Measurements from ENCODE around the gene CD58.

Gene CD58

GRCh38 chr1:116494353-116494692 lies 76.5 kb downstream of the CD58 start:
- Mint-ChIP-seq H3K4me3 (no peak overlapping the region), H3K4me1 (ENCODE audit: low read depth) (peaks cover 31% of the 10 kb centered on the region), H3K27ac (no peak overlapping the region), H3K27me3 (ENCODE audit: low read depth) (no peaks in the 10 kb centered on the region), H3K9me3 (no peaks in the 10 kb centered on the region), H3K36me3 (ENCODE audit: low read depth) (peaks cover 7% of the 10 kb centered on the region)

- no peak overlapping the region for H3K27ac Mint-ChIP-seq
- no peaks in the 10 kb centered on the region for H3K27me3 Mint-ChIP-seq (ENCODE audit: low read depth)
- H3K36me3 Mint-ChIP-seq (ENCODE audit: low read depth), result peaks cover 4% of the 10 kb centered on the region
- H3K9me3 Mint-ChIP-seq, result no peaks in the 10 kb centered on the region
- H3K4me1 Mint-ChIP-seq (ENCODE audit: low read depth), result peaks cover 31% of the 10 kb centered on the region
- no peak overlapping the region for H3K4me3 Mint-ChIP-seq
These were observed 77.1 kb downstream of the CD58 start for GRCh38 chr1:116493484-116494352.

GRCh38 chr1:116493036-116493435 lies 77.8 kb downstream of the CD58 start:
- no peaks in the 10 kb centered on the region for H3K9me3 Mint-ChIP-seq
- peaks cover 5% of the 10 kb centered on the region for H3K36me3 Mint-ChIP-seq (ENCODE audit: low read depth)
- H3K4me1 Mint-ChIP-seq (ENCODE audit: low read depth), result peaks cover 30% of the 10 kb centered on the region
- H3K27me3 Mint-ChIP-seq (ENCODE audit: low read depth), result no peaks in the 10 kb centered on the region
- no peak overlapping the region for H3K4me3 Mint-ChIP-seq
- no peak overlapping the region for H3K27ac Mint-ChIP-seq

GRCh38 chr1:116492358-116492811 lies 78.4 kb downstream of the CD58 start:
- H3K27ac Mint-ChIP-seq, result no peak overlapping the region
- no peak overlapping the region for H3K4me3 Mint-ChIP-seq
- no peaks in the 10 kb centered on the region for H3K9me3 Mint-ChIP-seq
- H3K36me3 Mint-ChIP-seq (ENCODE audit: low read depth), result peaks cover 6% of the 10 kb centered on the region
- peaks cover 34% of the 10 kb centered on the region for H3K4me1 Mint-ChIP-seq (ENCODE audit: low read depth)
- no peaks in the 10 kb centered on the region for H3K27me3 Mint-ChIP-seq (ENCODE audit: low read depth)

- no peaks in the 10 kb centered on the region for H3K27me3 Mint-ChIP-seq (ENCODE audit: low read depth)
- H3K4me1 Mint-ChIP-seq (ENCODE audit: low read depth), result peaks cover 28% of the 10 kb centered on the region
- H3K4me3 Mint-ChIP-seq, result no peak overlapping the region
- H3K36me3 Mint-ChIP-seq (ENCODE audit: low read depth), result peaks cover 6% of the 10 kb centered on the region
- no peak overlapping the region for H3K27ac Mint-ChIP-seq
- no peaks in the 10 kb centered on the region for H3K9me3 Mint-ChIP-seq
These were observed 79.0 kb downstream of the CD58 start for GRCh38 chr1:116491700-116492357.

GRCh38 chr1:116490588-116490987 lies 80.2 kb downstream of the CD58 start:
- H3K27ac Mint-ChIP-seq, result no peak overlapping the region
- H3K9me3 Mint-ChIP-seq, result no peaks in the 10 kb centered on the region
- peaks cover 3% of the 10 kb centered on the region for H3K36me3 Mint-ChIP-seq (ENCODE audit: low read depth)
- H3K27me3 Mint-ChIP-seq (ENCODE audit: low read depth), result no peaks in the 10 kb centered on the region
- H3K4me3 Mint-ChIP-seq, result no peak overlapping the region
- peaks cover 23% of the 10 kb centered on the region for H3K4me1 Mint-ChIP-seq (ENCODE audit: low read depth)

- Mint-ChIP-seq H3K4me3 (no peak overlapping the region), H3K4me1 (ENCODE audit: low read depth) (peaks cover 21% of the 10 kb centered on the region), H3K9me3 (no peaks in the 10 kb centered on the region), H3K27me3 (ENCODE audit: low read depth) (no peaks in the 10 kb centered on the region), H3K27ac (no peak overlapping the region), H3K36me3 (ENCODE audit: low read depth) (peaks cover 2% of the 10 kb centered on the region)
These were observed 81.6 kb downstream of the CD58 start for GRCh38 chr1:116489231-116489697.

GRCh38 chr1:116488071-116488470 lies 82.8 kb downstream of the CD58 start:
- Mint-ChIP-seq H3K4me3 (no peak overlapping the region), H3K27me3 (ENCODE audit: low read depth) (no peaks in the 10 kb centered on the region), H3K27ac (no peak overlapping the region), H3K9me3 (no peaks in the 10 kb centered on the region), H3K4me1 (ENCODE audit: low read depth) (peaks cover 21% of the 10 kb centered on the region), H3K36me3 (ENCODE audit: low read depth) (peaks cover 2% of the 10 kb centered on the region)

GRCh38 chr1:116487583-116487982 lies 83.2 kb downstream of the CD58 start:
- H3K27ac Mint-ChIP-seq, result no peak overlapping the region
- no peaks in the 10 kb centered on the region for H3K9me3 Mint-ChIP-seq
- H3K36me3 Mint-ChIP-seq (ENCODE audit: low read depth), result peaks cover 2% of the 10 kb centered on the region
- peaks cover 21% of the 10 kb centered on the region for H3K4me1 Mint-ChIP-seq (ENCODE audit: low read depth)
- H3K27me3 Mint-ChIP-seq (ENCODE audit: low read depth), result no peaks in the 10 kb centered on the region
- H3K4me3 Mint-ChIP-seq, result no peak overlapping the region

- Mint-ChIP-seq H3K4me1 (ENCODE audit: low read depth) (peaks cover 21% of the 10 kb centered on the region), H3K9me3 (no peaks in the 10 kb centered on the region), H3K27ac (no peak overlapping the region), H3K36me3 (ENCODE audit: low read depth) (peaks cover 2% of the 10 kb centered on the region), H3K4me3 (no peak overlapping the region), H3K27me3 (ENCODE audit: low read depth) (no peaks in the 10 kb centered on the region)
These were observed 83.8 kb downstream of the CD58 start for GRCh38 chr1:116487031-116487430.

GRCh38 chr1:116486424-116486823 lies 84.4 kb downstream of the CD58 start:
- peaks cover 2% of the 10 kb centered on the region for H3K36me3 Mint-ChIP-seq (ENCODE audit: low read depth)
- H3K9me3 Mint-ChIP-seq, result no peaks in the 10 kb centered on the region
- H3K27ac Mint-ChIP-seq, result no peak overlapping the region
- H3K4me3 Mint-ChIP-seq, result no peak overlapping the region
- H3K27me3 Mint-ChIP-seq (ENCODE audit: low read depth), result no peaks in the 10 kb centered on the region
- peaks cover 19% of the 10 kb centered on the region for H3K4me1 Mint-ChIP-seq (ENCODE audit: low read depth)

- Mint-ChIP-seq H3K27me3 (ENCODE audit: low read depth) (no peaks in the 10 kb centered on the region), H3K27ac (no peak overlapping the region)
These were observed 84.8 kb downstream of the CD58 start for GRCh38 chr1:116485976-116486375.

GRCh38 chr1:116485071-116485735 lies 85.6 kb downstream of the CD58 start:
- no peaks in the 10 kb centered on the region for H3K9me3 Mint-ChIP-seq
- no peak overlapping the region for H3K27ac Mint-ChIP-seq
- peaks cover 2% of the 10 kb centered on the region for H3K36me3 Mint-ChIP-seq (ENCODE audit: low read depth)
- H3K27me3 Mint-ChIP-seq (ENCODE audit: low read depth), result no peaks in the 10 kb centered on the region
- H3K4me3 Mint-ChIP-seq, result no peak overlapping the region
- peaks cover 14% of the 10 kb centered on the region for H3K4me1 Mint-ChIP-seq (ENCODE audit: low read depth)

More at GRCh38 chr1:116485976-116486375, 84.8 kb downstream of the CD58 start:
- Mint-ChIP-seq H3K4me3 (no peak overlapping the region), H3K36me3 (ENCODE audit: low read depth) (peaks cover 2% of the 10 kb centered on the region), H3K4me1 (ENCODE audit: low read depth) (peaks cover 18% of the 10 kb centered on the region), H3K9me3 (no peaks in the 10 kb centered on the region)

- H3K36me3 Mint-ChIP-seq (ENCODE audit: low read depth), result peaks cover 2% of the 10 kb centered on the region
These were observed 87.1 kb downstream of the CD58 start for GRCh38 chr1:116483481-116484309.

More at GRCh38 chr1:116483481-116484309, 87.1 kb downstream of the CD58 start:
- peaks cover 5% of the 10 kb centered on the region for H3K4me1 Mint-ChIP-seq (ENCODE audit: low read depth)
- H3K27ac Mint-ChIP-seq, result no peak overlapping the region
- H3K9me3 Mint-ChIP-seq, result no peaks in the 10 kb centered on the region
- no peak overlapping the region for H3K4me3 Mint-ChIP-seq
- no peaks in the 10 kb centered on the region for H3K27me3 Mint-ChIP-seq (ENCODE audit: low read depth)
